Activated T-helper 2 cell treated with anti-CD3 and anti-CD28 coated beads, Interferon-gamma antibody, Interleukin-2, Interleukin-4, amounts not matched to agents 10 μg/mL and 5 μg/mL and 100 μg/mL, durations not matched to agents 14 hours and 24 hours and 36 hours (primary cell): Measurements from ENCODE around the gene GNG14. TPM values are rescaled to one million over a fixed set of nuclear protein-coding genes. Genes with fewer than 3 reads are reported as not detected.
"Not testable (repeated sequence)": the region's sequence is repeated elsewhere in the genome, so short reads cannot be mapped to it uniquely, and the experiment has no call there.

Source experiments
- DNase-seq: peaks from one replicate; pipeline ENCODE4 v3.0.0; 2021; ENCODE audit warnings: low spot score
- H3K27ac Mint-ChIP-seq: one replicate; pipeline ENCODE4 v1.8.0; 2021; ENCODE audit warnings: mixed read lengths
- H3K27me3 Mint-ChIP-seq: one replicate; pipeline ENCODE4 v1.8.0; 2021; ENCODE audit warnings: low read depth, mixed read lengths
- H3K36me3 Mint-ChIP-seq: one replicate; pipeline ENCODE4 v1.8.0; 2021; ENCODE audit warnings: low read depth, mixed read lengths
- H3K4me1 Mint-ChIP-seq: one replicate; pipeline ENCODE4 v1.8.0; 2021; ENCODE audit warnings: low read depth, mixed read lengths
- H3K4me3 Mint-ChIP-seq: one replicate; pipeline ENCODE4 v1.8.0; 2021; ENCODE audit warnings: low read depth, mild to moderate bottlenecking, moderate library complexity, mixed read lengths
- H3K9me3 Mint-ChIP-seq: one replicate; pipeline ENCODE4 v1.8.0; 2021; ENCODE audit warnings: mixed read lengths
- intact Hi-C: fragments of 100-400 bp; cut with micrococcal nuclease; formaldehyde crosslinking; loops from one replicate; pipeline ENCODE4 v1.15.1; 2023
- total RNA-seq: library from RNA; stranded (reverse); gene quantifications from 2 replicates; pipeline ENCODE4 v1.2.3, GENCODE V29; 2022

GNG14 gene
- total RNA-seq, 1 donor from 2014 or later = not detected

- H3K27ac Mint-ChIP-seq = no peak overlapping the region
- no peaks in the 10 kb centered on the region for H3K9me3 Mint-ChIP-seq
- peaks cover 65% of the 10 kb centered on the region for H3K36me3 Mint-ChIP-seq
- H3K4me3 Mint-ChIP-seq = no peak overlapping the region
- H3K27me3 Mint-ChIP-seq = no peaks in the 10 kb centered on the region
- intact Hi-C loops = no loop called here
- H3K4me1 Mint-ChIP-seq = no peaks in the 10 kb centered on the region
- no peak for DNase-seq
These were observed 18.5 kb downstream of the GNG14 start for GRCh38 chr19:12706332-12706718.

- Mint-ChIP-seq H3K36me3 (peaks cover 69% of the 10 kb centered on the region), H3K27me3 (no peaks in the 10 kb centered on the region), H3K4me3 (no peak overlapping the region), H3K9me3 (no peaks in the 10 kb centered on the region), H3K27ac (no peak overlapping the region), H3K4me1 (no peaks in the 10 kb centered on the region)
- intact Hi-C loops = no loop called here
- no peak for DNase-seq
These were observed 20.8 kb downstream of the GNG14 start for GRCh38 chr19:12708641-12709040.

GRCh38 chr19:12711187-12711586 is 23.4 kb downstream of the GNG14 start:
- intact Hi-C loops = no loop called here
- peaks cover 70% of the 10 kb centered on the region for H3K36me3 Mint-ChIP-seq
- no peaks in the 10 kb centered on the region for H3K9me3 Mint-ChIP-seq
- DNase-seq = no peak
- H3K4me1 Mint-ChIP-seq = no peaks in the 10 kb centered on the region
- no peak overlapping the region for H3K4me3 Mint-ChIP-seq
- H3K27me3 Mint-ChIP-seq = no peaks in the 10 kb centered on the region
- H3K27ac Mint-ChIP-seq = no peak overlapping the region

- intact Hi-C loops, H3K27ac Mint-ChIP-seq, H3K27me3 Mint-ChIP-seq, H3K4me1 Mint-ChIP-seq, H3K9me3 Mint-ChIP-seq, DNase-seq, H3K4me3 Mint-ChIP-seq: not testable (repeated sequence)
- H3K36me3 Mint-ChIP-seq = peaks cover 70% of the 10 kb centered on the region
These were observed 24.3 kb downstream of the GNG14 start for GRCh38 chr19:12712077-12712476.

- H3K27me3 Mint-ChIP-seq, intact Hi-C loops, H3K4me3 Mint-ChIP-seq, H3K4me1 Mint-ChIP-seq, H3K9me3 Mint-ChIP-seq, DNase-seq, H3K27ac Mint-ChIP-seq: not testable (repeated sequence)
- peaks cover 69% of the 10 kb centered on the region for H3K36me3 Mint-ChIP-seq
These were observed 25.5 kb downstream of the GNG14 start for GRCh38 chr19:12713304-12713703.

- peaks cover 73% of the 10 kb centered on the region for H3K36me3 Mint-ChIP-seq
- H3K27ac Mint-ChIP-seq = no peak overlapping the region
- no peaks in the 10 kb centered on the region for H3K27me3 Mint-ChIP-seq
- H3K4me1 Mint-ChIP-seq = no peaks in the 10 kb centered on the region
- H3K9me3 Mint-ChIP-seq = no peaks in the 10 kb centered on the region
- intact Hi-C loops = no loop called here
- DNase-seq = no peak
- no peak overlapping the region for H3K4me3 Mint-ChIP-seq
These were observed 27.3 kb downstream of the GNG14 start for GRCh38 chr19:12715102-12715501.

- no peaks in the 10 kb centered on the region for H3K27me3 Mint-ChIP-seq
- H3K27ac Mint-ChIP-seq = no peak overlapping the region
- H3K9me3 Mint-ChIP-seq = no peaks in the 10 kb centered on the region
- no peak for DNase-seq
- peaks cover 71% of the 10 kb centered on the region for H3K36me3 Mint-ChIP-seq
- no peak overlapping the region for H3K4me3 Mint-ChIP-seq
- intact Hi-C loops = no loop called here
- peaks cover 5% of the 10 kb centered on the region for H3K4me1 Mint-ChIP-seq
These were observed 28.1 kb downstream of the GNG14 start for GRCh38 chr19:12715929-12716328.

GRCh38 chr19:12720296-12720695 is 32.5 kb downstream of the GNG14 start:
- H3K36me3 Mint-ChIP-seq = peaks cover 56% of the 10 kb centered on the region

GRCh38 chr19:12720851-12721655 is 33.3 kb downstream of the GNG14 start:
- H3K36me3 Mint-ChIP-seq = peaks cover 50% of the 10 kb centered on the region
- no peaks in the 10 kb centered on the region for H3K27me3 Mint-ChIP-seq
- intact Hi-C loops = loop anchor here (5.0 kb wide), 2 partner anchors 109 to 1629 kb away; partner anchors contain the start of genes ZNF490 and ZNF791
- peaks cover 17% of the 10 kb centered on the region for H3K4me1 Mint-ChIP-seq
- H3K9me3 Mint-ChIP-seq = no peaks in the 10 kb centered on the region
- H3K4me3 Mint-ChIP-seq = peak overlapping the region; percentile 93
- DNase-seq = no peak
- peak overlapping the region; percentile 89 for H3K27ac Mint-ChIP-seq

More at GRCh38 chr19:12720296-12720695, 32.5 kb downstream of the GNG14 start:
- Mint-ChIP-seq H3K27me3 (no peaks in the 10 kb centered on the region), H3K27ac (peak overlapping the region; percentile 89), H3K4me1 (peaks cover 17% of the 10 kb centered on the region), H3K4me3 (peak overlapping the region; percentile 84), H3K9me3 (no peaks in the 10 kb centered on the region)
- no peak for DNase-seq
- intact Hi-C loops = loop anchor here (5.0 kb wide), 2 partner anchors 108 to 1628 kb away; partner anchors contain the start of genes ZNF490 and ZNF791

GRCh38 chr19:12721656-12722565 is 34.1 kb downstream of the GNG14 start:
- peaks cover 49% of the 10 kb centered on the region for H3K36me3 Mint-ChIP-seq
- no peaks in the 10 kb centered on the region for H3K9me3 Mint-ChIP-seq
- peaks cover 17% of the 10 kb centered on the region for H3K4me1 Mint-ChIP-seq
- DNase-seq = peak; percentile 15
- no peaks in the 10 kb centered on the region for H3K27me3 Mint-ChIP-seq
- intact Hi-C loops = loop anchor here (1.0 to 5.0 kb wide), 3 partner anchors 41 to 1630 kb away; partner anchors contain the start of genes DHPS, ZNF490 and ZNF791
- H3K4me3 Mint-ChIP-seq = peak overlapping the region; percentile 93
- H3K27ac Mint-ChIP-seq = peak overlapping the region; percentile 88

GRCh38 chr19:12722566-12723380 is 35.0 kb downstream of the GNG14 start:
- H3K4me3 Mint-ChIP-seq = peak overlapping the region; percentile 92

GRCh38 chr19:12723381-12723640 is 35.5 kb downstream of the GNG14 start:
- H3K27ac Mint-ChIP-seq = peak overlapping the region; percentile 90
- no peaks in the 10 kb centered on the region for H3K27me3 Mint-ChIP-seq
- peaks cover 17% of the 10 kb centered on the region for H3K4me1 Mint-ChIP-seq
- H3K4me3 Mint-ChIP-seq = peak overlapping the region; percentile 92
- peaks cover 56% of the 10 kb centered on the region for H3K36me3 Mint-ChIP-seq
- DNase-seq = no peak
- intact Hi-C loops = loop anchor here (1.0 to 5.0 kb wide), 3 partner anchors 10 to 1631 kb away; partner anchors contain the start of genes ZNF490 and ZNF791
- H3K9me3 Mint-ChIP-seq = no peaks in the 10 kb centered on the region

More at GRCh38 chr19:12722566-12723380, 35.0 kb downstream of the GNG14 start:
- Mint-ChIP-seq H3K27ac (peak overlapping the region; percentile 90), H3K4me1 (peaks cover 17% of the 10 kb centered on the region), H3K27me3 (no peaks in the 10 kb centered on the region), H3K9me3 (no peaks in the 10 kb centered on the region), H3K36me3 (peaks cover 52% of the 10 kb centered on the region)
- intact Hi-C loops = loop anchor here (1.0 to 5.0 kb wide), 4 partner anchors 11 to 1630 kb away; partner anchors contain the start of genes DHPS, ZNF490 and ZNF791
- peak; percentile 92 for DNase-seq
